Lower leg skin (tissue), 3 donors: ENCODE results near the gene BLM.

Source experiments
- CTCF ChIP-seq, 3 donors: fragments of 450-650 bp; IDR thresholded peaks; one replicate each; pipeline ENCODE4 v1.5.1; 2016; ENCODE audit warnings: antibody characterized with exemption in 3 of 3, mild to moderate bottlenecking in 3 of 3, moderate library complexity in 2 of 3
- POLR2A ChIP-seq, 2 donors: fragments of 450-650 bp; IDR thresholded peaks; one replicate each; pipeline ENCODE4 v1.6.1; 2016 to 2017; ENCODE audit warnings: antibody characterized with exemption in 2 of 2, mild to moderate bottlenecking in 1 of 2, moderate library complexity in 1 of 2

GRCh38 chr15:90790057-90790456, 72.9 kb downstream of the BLM start:
- TF ChIP-seq CTCF (IDR thresholded peaks at IDR 0.05) (no peak), POLR2A (IDR thresholded peaks at IDR 0.05) (no peak)
